Tibial artery (tissue), 4 donors: ENCODE data around the gene BPIFB3.

Experiments
- DNase-seq, 2 donors: peaks; one replicate each; pipeline ENCODE4 v3.0.0-alpha.2; 2019
- H3K27ac ChIP-seq, 2 donors: fragments of 200-600 bp; sonication (generic) in 1 of 2; 1 replicate in 1 of 2; 2 replicates in 1 of 2; pipeline ENCODE4 v1.5.1; 2018 to 2019; ENCODE audit warnings: mild to moderate bottlenecking in 1 of 2
- H3K27me3 ChIP-seq, 2 donors: fragments of 200-600 bp; sonication (generic) in 1 of 2; one replicate each; pipeline versions ENCODE4 v1.5.1 to v1.6.0; 2016 to 2019
- H3K36me3 ChIP-seq, 3 donors: fragments of 200-600 bp; sonication (generic) in 2 of 3; one replicate each; pipeline ENCODE4 v1.5.1; 2016 to 2019; ENCODE audit warnings: mild to moderate bottlenecking in 2 of 3
- H3K4me1 ChIP-seq, 4 donors: fragments of 200-600 bp; sonication (generic) in 2 of 4; 1 replicate in 3 of 4; 2 replicates in 1 of 4; pipeline ENCODE4 v1.5.1; 2016 to 2019
- H3K4me3 ChIP-seq, 2 donors: fragments of 200-600 bp; sonication (generic) in 1 of 2; 1 replicate in 1 of 2; 2 replicates in 1 of 2; pipeline ENCODE4 v1.5.1; 2018 to 2019; ENCODE audit warnings: mild to moderate bottlenecking in 2 of 2
- H3K9me3 ChIP-seq, 3 donors: fragments of 200-600 bp; sonication (generic) in 1 of 3; one replicate each; pipeline ENCODE4 v1.5.1; 2016 to 2019
- CTCF ChIP-seq, 2 experiments: fragments of 200-600 bp in 1 of 2; fragments of 450-650 bp in 1 of 2; IDR thresholded peaks; one replicate each; pipeline ENCODE4 v1.5.1; 2017 to 2019; ENCODE audit warnings: antibody characterized with exemption in 2 of 2, mild to moderate bottlenecking in 1 of 2, moderate library complexity in 1 of 2
- intact Hi-C: fragments of 100-400 bp; cut with DNase I; formaldehyde crosslinking; loops from one replicate; pipeline ENCODE4 v1.15.0; 2023; ENCODE audit warnings: low total_unique reads

The BPIFB3 gene

GRCh38 chr20:33006776-33007375 lies 46.8 kb upstream of the BPIFB3 start:
- Histone ChIP-seq H3K27ac (no peak overlapping the region), H3K36me3 (no peaks in the 10 kb centered on the region), H3K9me3 (peaks cover 0 to 5% (median 0%) of the 10 kb centered on the region in 3 donors), H3K4me1 (no peaks in the 10 kb centered on the region), H3K4me3 (no peak overlapping the region), H3K27me3 (peaks cover 0 to 15% of the 10 kb centered on the region in 2 donors)
- DNase-seq, result no peak
- TF ChIP-seq CTCF (IDR thresholded peaks at IDR 0.05), result no peak
- intact Hi-C loops, result no loop called here

DNA sequence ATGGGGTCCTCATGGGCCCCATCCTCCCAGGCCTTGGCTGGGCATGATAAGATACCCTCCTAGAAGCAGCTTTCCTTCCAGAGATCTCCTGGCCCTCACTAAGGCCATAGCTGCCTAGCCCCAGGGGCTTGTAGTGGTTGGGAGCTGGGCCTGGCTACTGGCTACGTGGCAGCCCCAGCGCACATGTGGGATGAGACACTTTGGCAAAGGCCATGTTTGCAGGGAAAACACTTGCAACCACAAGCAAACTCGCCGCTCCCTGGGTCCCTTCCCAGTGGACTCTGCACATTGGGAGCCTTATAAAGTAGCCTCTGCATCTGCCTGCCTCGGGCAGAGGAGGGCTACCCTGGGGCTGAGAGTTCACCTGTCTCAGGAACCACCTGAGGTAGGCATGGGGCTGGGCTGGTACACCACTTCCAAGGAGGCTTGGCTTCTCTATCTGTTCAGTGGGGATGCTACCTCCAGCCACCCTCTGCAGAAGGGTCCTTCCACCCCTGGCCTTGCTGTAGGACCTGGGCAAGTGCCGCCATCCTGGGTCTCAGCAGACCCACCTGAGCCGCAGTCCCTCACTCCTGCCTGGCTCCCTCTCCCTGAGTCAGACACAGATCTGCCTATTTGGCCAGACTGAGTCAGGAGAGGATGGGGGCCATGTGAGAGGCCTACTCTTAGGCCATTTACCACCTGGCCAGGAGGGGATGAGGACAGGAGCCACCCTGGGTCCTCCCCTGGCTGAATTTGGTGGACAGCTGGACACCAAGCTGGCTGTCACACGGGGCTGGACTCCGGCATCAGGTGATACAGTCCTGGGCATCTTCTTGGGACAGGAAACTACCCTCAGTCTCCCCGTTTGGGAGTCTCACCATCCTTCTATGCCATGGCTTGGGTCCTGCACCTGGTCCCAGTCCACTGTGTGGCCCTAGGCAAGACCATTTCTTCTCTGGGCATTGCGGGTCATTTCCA lies 46.0 kb upstream of the BPIFB3 start, which contains the start of gene BPIFB2:
BPIFB2 (plus strand) TSS at position 329 of the 960 bp plus-strand sequence. CDS start 871 bp downstream, outside the sequence.
- Histone ChIP-seq H3K36me3 (no peaks in the 10 kb centered on the region), H3K4me3 (no peak within 1 kb of the TSS), H3K27me3 (peaks cover 0 to 15% of the 10 kb centered on the region in 2 donors), H3K27ac (no peak within 1 kb of the TSS), H3K9me3 (peaks cover 0 to 5% (median 0%) of the 10 kb centered on the region in 3 donors), H3K4me1 (no peaks in the 10 kb centered on the region)
- DNase-seq, result no peak
- no peak for TF ChIP-seq CTCF (IDR thresholded peaks at IDR 0.05)
- intact Hi-C loops, result no loop called here

DNA sequence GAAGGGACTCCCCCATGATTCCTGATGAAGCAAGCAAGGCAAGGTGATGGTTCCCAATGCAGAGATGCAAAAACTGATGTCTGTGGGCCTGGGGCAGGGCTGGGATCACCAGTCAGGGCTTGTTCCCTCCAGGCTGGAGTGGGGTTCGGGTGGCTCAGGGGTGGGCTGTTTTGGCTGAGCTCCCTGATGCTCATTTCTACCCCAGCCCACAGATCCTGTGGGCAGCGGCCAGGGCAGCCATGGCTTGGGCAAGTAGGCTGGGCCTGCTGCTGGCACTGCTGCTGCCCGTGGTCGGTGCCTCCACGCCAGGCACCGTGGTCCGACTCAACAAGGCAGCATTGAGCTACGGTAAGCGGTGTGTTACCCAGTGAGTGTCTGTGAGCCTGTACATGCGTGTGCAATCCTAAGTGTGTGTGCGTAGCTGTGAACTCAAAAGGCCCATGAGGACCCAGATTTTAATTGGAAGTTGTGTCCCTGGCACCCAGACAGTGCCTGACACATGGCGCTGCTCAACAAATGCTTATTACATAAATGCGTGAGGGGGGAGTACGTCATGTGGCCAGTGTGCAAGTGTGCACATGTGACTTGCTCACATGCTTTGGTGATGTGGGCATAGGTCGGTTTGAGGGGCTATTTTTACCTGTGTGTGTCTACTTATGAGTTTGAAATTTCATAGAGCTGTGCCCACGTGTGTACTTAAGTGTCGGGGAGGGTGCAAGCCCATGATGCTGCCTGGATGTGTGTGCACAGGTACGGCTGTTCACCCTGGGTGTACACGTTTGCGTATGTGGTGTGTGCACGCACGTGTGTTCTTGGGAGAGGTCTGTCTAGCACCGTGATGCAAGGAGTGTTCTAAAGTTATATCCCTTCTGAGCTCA lies 45.1 kb upstream of the BPIFB3 start:
- Histone ChIP-seq H3K9me3 (peaks cover 0 to 5% (median 0%) of the 10 kb centered on the region in 3 donors), H3K27me3 (peaks cover 0 to 18% of the 10 kb centered on the region in 2 donors), H3K27ac (no peak overlapping the region), H3K4me1 (no peaks in the 10 kb centered on the region), H3K4me3 (no peak overlapping the region), H3K36me3 (no peaks in the 10 kb centered on the region)
- no peak for DNase-seq
- intact Hi-C loops, result no loop called here
- TF ChIP-seq CTCF (IDR thresholded peaks at IDR 0.05), result no peak

GRCh38 chr20:33009214-33010132 lies 44.2 kb upstream of the BPIFB3 start:
- DNase-seq, result no peak
- intact Hi-C loops, result no loop called here
- Histone ChIP-seq H3K36me3 (no peaks in the 10 kb centered on the region), H3K27ac (no peak overlapping the region), H3K4me3 (no peak overlapping the region), H3K4me1 (no peaks in the 10 kb centered on the region), H3K9me3 (peaks cover 0 to 5% (median 0%) of the 10 kb centered on the region in 3 donors), H3K27me3 (peaks cover 0 to 21% of the 10 kb centered on the region in 2 donors)
- TF ChIP-seq CTCF (IDR thresholded peaks at IDR 0.05), result no peak
